Activated CD4-positive, CD25-positive, alpha-beta regulatory T cell treated with anti-CD3 and anti-CD28 coated beads, Interleukin-2, amount 50 U/mL, for 72 hours (primary cell): ENCODE results near the gene NRP1.

Experiments used
- DNase-seq: peaks from one replicate; pipeline ENCODE4 v3.0.0; 2021

The NRP1 gene

GRCh38 chr10:33347211-33347610, 12.7 kb upstream of the NRP1 start:
- DNase-seq: no peak

GRCh38 chr10:33345236-33345635, 10.8 kb upstream of the NRP1 start:
- no peak for DNase-seq

- no peak for DNase-seq
Observed at GRCh38 chr10:33344676-33345075, 10.2 kb upstream of the NRP1 start.

DNA sequence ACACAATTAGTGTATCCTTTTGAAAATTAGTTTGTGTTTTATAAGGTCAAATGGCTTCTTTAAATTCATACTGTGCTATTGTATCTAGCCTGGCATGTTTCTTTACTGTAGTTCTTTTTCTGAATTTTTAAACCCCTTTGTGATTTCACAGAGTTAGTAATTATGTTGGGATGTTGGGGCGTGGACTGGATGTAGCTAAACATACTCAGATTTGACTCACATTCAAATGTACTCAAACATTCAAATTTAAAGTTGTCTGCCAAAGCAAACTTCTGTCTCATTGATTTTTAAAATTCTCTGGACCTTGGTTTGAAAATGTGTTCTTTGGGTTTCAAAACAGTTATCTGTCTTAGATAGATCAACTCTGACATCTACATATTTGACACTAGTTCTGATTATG, 7.2 kb upstream of the NRP1 start:
- DNase-seq: no peak

DNA sequence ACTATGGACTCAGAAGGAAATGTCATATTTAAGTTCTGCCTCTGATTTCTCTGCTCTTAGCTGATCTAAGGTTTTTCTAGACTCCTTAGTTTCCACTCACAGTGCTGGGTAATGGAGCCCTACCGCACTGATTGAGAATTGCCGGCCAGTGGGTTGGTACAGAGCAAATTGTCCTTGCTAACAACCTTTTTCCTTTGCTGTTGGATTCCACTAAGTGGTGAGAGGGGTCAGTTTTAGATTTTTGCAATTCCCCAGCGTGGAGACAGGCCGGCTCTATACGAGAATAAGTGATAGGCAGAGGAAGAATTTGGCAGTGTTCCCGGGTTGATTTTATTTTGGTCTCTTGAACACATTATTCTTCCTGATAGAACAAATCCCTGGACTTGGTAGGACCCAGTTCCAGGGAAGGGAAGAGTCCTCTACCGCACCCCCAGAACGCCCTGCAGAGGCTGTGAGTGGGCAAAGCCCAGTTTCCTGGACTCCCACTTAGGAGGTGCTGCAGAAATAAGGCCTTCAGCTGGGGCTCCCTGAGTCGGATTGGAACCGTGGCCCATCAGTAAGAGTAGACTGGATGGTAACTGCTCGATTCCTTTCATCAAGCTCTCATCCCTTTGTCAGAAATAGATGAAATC, 3.0 kb upstream of the NRP1 start:
- no peak for DNase-seq

DNA sequence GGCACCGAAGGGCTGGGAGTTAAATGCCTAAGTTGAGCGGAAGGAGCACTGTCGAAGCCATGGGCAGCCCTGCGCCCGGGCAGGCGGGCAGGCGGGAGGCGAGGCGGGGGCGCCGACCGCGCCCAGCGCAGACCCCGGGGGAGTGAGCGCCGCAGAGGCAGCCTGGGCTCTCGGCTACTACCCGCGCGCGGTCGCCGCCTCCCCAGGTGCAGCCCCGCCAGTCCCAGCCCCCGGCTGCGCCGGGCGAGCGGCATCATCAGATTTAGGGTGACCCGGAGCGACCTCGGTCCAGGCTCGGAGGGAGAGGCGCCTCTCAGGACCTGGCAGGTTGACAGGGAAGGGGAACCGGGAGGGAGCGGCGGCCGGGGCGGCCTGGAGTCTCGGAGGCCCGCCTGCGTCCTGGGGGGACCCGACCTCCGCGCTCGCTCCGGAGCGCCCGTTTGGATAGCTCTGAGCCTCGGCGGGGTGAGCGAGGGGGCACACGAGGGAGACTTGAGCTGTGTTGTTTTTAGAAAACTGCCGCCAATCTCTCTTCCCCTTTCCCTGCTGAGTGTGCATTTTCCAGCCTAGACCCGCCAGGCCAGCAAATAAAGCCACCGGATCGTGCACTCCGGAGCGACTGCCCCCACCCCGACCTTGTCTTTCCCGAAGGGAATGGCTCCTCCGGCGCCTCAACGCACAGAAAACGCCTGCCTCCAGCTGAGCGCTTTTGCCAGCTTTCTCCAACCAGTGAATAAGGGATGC, 2.3 kb upstream of the NRP1 start:
- no peak for DNase-seq

- DNase-seq: no peak
Observed at GRCh38 chr10:33335801-33336581, 1.5 kb upstream of the NRP1 start.

GRCh38 chr10:33335551-33335800, 1.0 kb upstream of the NRP1 start:
- DNase-seq: no peak

- DNase-seq: no peak
Observed at GRCh38 chr10:33334805-33335550, 511 bp upstream of the NRP1 start.

- no peak for DNase-seq
Observed at GRCh38 chr10:33333260-33334101, 986 bp downstream of the NRP1 start.

- no peak for DNase-seq
Observed at GRCh38 chr10:33332183-33333065, 2.0 kb downstream of the NRP1 start.

GRCh38 chr10:33331379-33331694, 3.1 kb downstream of the NRP1 start:
- DNase-seq: no peak

DNA sequence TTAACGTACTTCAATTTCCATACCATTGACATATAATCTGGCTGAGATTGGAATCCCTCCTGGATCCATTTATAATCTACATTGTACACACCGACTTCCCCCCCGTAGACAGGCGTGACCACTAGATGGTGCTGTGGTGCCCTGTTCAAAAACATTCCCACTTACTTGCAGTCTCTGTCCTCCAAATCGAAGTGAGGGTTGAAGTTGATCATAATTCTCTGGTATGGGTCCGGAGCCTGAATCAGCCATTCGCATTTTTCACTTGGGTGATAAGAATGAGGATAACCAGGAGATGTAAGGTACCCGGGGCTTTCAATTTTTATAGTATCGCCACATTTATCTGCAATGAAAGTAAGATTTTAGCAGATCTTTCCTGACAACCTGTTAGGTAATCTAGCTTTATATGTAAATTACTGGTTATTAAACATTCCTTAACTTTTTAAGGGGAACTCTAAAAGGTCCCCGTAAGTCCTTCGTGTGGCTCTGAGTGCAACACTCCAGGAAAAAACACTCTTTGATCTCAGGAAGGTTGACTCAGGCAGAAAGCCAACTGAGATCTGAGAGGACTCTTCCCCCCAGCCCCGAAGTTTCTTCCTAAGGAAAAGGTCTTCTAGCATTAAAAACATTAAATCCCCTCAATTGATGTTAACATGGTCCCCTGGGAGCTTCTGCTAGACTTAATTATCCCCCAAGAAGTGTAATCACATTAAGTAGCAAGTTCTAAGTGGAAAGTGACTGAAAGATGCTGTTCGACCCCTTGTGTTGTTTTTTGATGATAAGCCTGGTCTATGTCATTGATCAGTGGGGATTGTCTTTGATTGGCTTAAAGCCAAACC, 3.7 kb downstream of the NRP1 start:
- DNase-seq: peak; percentile 75

- DNase-seq: no peak
Observed at GRCh38 chr10:33329178-33329577, 5.3 kb downstream of the NRP1 start.

GRCh38 chr10:33328253-33328652, 6.2 kb downstream of the NRP1 start:
- no peak for DNase-seq

- DNase-seq: no peak
Observed at GRCh38 chr10:33327751-33328150, 6.7 kb downstream of the NRP1 start.

GRCh38 chr10:33326933-33327332, 7.5 kb downstream of the NRP1 start:
- DNase-seq: no peak

- DNase-seq: no peak
Observed at GRCh38 chr10:33325929-33326328, 8.5 kb downstream of the NRP1 start.

DNA sequence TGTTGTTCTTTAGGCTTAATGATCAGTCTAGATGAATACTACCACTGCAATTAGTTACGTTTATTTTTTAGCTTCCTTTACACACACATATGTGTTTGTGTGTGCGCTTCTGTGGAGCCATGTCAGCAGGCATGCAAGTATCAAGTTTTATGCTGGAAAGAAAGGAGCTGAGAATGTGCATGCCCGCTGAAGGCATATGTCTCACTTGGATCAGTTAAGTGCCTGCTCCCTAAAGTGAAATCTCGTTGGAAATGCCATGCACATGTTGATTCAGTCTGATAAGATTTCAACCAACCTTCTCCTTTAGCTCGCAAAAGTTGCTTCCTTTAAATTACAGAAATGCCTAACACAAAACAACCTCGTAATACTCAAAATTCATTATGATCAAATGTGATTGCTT, 10.7 kb downstream of the NRP1 start:
- DNase-seq: no peak

DNA sequence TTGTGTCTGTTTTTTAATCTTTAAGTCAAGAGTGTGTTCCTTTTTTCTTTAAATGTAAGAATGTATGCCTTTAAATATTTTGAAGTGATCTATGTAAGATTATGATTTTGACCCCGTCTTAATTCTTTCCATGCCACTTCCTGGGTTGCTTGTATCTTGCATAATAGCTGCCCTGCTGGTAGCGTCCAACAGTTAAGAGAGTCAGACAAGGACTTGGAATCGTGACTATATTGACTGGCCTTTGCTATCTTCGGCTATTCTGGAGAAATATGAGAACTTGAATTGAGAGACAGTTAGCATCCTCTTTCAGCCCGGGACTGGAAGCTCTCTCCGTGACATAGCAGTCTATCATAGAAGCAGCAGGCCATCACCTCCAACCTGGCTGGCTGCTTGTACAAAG, 13.0 kb downstream of the NRP1 start:
- no peak for DNase-seq

GRCh38 chr10:33320288-33320687, 14.2 kb downstream of the NRP1 start:
- no peak for DNase-seq
